HepG2 (cell line): ENCODE results near the gene FKBP10. TPM values are rescaled to one million over a fixed set of nuclear protein-coding genes. Genes with fewer than 3 reads are reported as not detected.

ENCODE experiments used
- ATF1 ChIP-seq: IDR thresholded peaks from 2 replicates; pipeline ENCODE4 v1.6.1; 2016; ENCODE audit warnings: mild to moderate bottlenecking, control low read depth
- BORCS8-MEF2B ChIP-seq: sonication (generic); formaldehyde crosslinking; IDR thresholded peaks from 2 replicates; pipeline ENCODE4 v1.8.0; 2022; ENCODE audit warnings: mild to moderate bottlenecking, missing genetic modification reagents
- CTCF ChIP-seq: sonication (generic); formaldehyde crosslinking; IDR thresholded peaks from 2 replicates; pipeline ENCODE4 v1.5.0; 2020; ENCODE audit warnings: mild to moderate bottlenecking, missing genetic modification reagents, moderate library complexity
- TAF15 ChIP-seq: fragments of 200-400 bp; formaldehyde crosslinking; IDR thresholded peaks from one replicate; pipeline ENCODE4 v1.6.1; 2018; ENCODE audit warnings: mild to moderate bottlenecking, low read depth, low read length; ENCODE audit not compliant: poor library complexity, severe bottlenecking
- XRCC5 ChIP-seq: fragments of 200-400 bp; formaldehyde crosslinking; optimal IDR thresholded peaks from 2 replicates; pipeline ENCODE3; 2017; ENCODE audit warnings: mild to moderate bottlenecking, low read length
- ZC3H13 ChIP-seq: sonication (generic); formaldehyde crosslinking; IDR thresholded peaks from 2 replicates; pipeline ENCODE4 v1.8.1; 2023; ENCODE audit warnings: mild to moderate bottlenecking, missing genetic modification reagents, moderate library complexity
- ZNF235 ChIP-seq: sonication (generic); formaldehyde crosslinking; IDR thresholded peaks from 2 replicates; pipeline ENCODE4 v1.8.1; 2023; ENCODE audit warnings: mild to moderate bottlenecking, missing genetic modification reagents, borderline replicate concordance
- ZNF780A ChIP-seq: sonication (generic); formaldehyde crosslinking; IDR thresholded peaks from 2 replicates; pipeline ENCODE4 v1.8.0; 2022; ENCODE audit warnings: mild to moderate bottlenecking, missing genetic modification reagents, moderate library complexity
- polyA plus RNA-seq, 8 experiments: library from polyadenylated mRNA; depleted of rRNA in 3 of 8; stranded (reverse) in 7 of 8; unstranded in 1 of 8; fragments of >200 nt; fragmentation: Illumina TruSeq in 4 of 8; extraction: Trizol in 4 of 8; gene quantifications; 2 replicates each; pipeline versions ENCODE4 v1.2.1 to v1.2.3, GENCODE V29; 2011 to 2016; ENCODE audit warnings: low read depth in 4 of 8, missing spikeins in 1 of 8, mixed read lengths in 1 of 8; ENCODE audit not compliant: insufficient read depth in 1 of 8
- total RNA-seq, 5 experiments: library from RNA; depleted of rRNA; stranded (reverse); fragments of >200 nt; fragmentation: Illumina TruSeq; extraction: Trizol; gene quantifications; 2 replicates each; pipeline ENCODE4 v1.2.3, GENCODE V29; 2016; ENCODE audit warnings: low read depth in 1 of 5
- TF ChIP-seq, protein P1 (sequence below), 2 experiments: sonication (generic) in 1 of 2; formaldehyde crosslinking in 1 of 2; IDR thresholded peaks; 2 replicates each; pipeline versions ENCODE4 v1.6.1 to v1.9.0; 2014 to 2022; ENCODE audit warnings: antibody characterized with exemption in 1 of 2, borderline replicate concordance in 1 of 2, inconsistent platforms in 1 of 2, low read depth in 1 of 2, missing genetic modification reagents in 1 of 2
- TF ChIP-seq, protein P2 (sequence below): sonication (generic); formaldehyde crosslinking; IDR thresholded peaks from 2 replicates; pipeline ENCODE4 v1.4.0; 2020; ENCODE audit warnings: low read depth, missing genetic modification reagents
- TF ChIP-seq, protein P3 (sequence below): sonication (generic); formaldehyde crosslinking; IDR thresholded peaks from 2 replicates; pipeline ENCODE4 v1.4.0; 2020; ENCODE audit warnings: missing genetic modification reagents, borderline replicate concordance

The FKBP10 gene
- total and polyA plus RNA-seq, 2 of the 13 experiments (the other 11 are each of a cell fraction or from before 2014, with no cell fraction given) = 149 to 573 TPM

- TF ChIP-seq, protein P1, sequence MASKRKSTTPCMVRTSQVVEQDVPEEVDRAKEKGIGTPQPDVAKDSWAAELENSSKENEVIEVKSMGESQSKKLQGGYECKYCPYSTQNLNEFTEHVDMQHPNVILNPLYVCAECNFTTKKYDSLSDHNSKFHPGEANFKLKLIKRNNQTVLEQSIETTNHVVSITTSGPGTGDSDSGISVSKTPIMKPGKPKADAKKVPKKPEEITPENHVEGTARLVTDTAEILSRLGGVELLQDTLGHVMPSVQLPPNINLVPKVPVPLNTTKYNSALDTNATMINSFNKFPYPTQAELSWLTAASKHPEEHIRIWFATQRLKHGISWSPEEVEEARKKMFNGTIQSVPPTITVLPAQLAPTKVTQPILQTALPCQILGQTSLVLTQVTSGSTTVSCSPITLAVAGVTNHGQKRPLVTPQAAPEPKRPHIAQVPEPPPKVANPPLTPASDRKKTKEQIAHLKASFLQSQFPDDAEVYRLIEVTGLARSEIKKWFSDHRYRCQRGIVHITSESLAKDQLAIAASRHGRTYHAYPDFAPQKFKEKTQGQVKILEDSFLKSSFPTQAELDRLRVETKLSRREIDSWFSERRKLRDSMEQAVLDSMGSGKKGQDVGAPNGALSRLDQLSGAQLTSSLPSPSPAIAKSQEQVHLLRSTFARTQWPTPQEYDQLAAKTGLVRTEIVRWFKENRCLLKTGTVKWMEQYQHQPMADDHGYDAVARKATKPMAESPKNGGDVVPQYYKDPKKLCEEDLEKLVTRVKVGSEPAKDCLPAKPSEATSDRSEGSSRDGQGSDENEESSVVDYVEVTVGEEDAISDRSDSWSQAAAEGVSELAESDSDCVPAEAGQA (IDR thresholded peaks at IDR 0.05; ENCODE audit: low read depth) = no peak
- TF ChIP-seq, protein P1 (CRISPR knock-in tag; IDR thresholded peaks at IDR 0.05; ENCODE audit: borderline replicate concordance) = no peak
- TF ChIP-seq, protein P2, sequence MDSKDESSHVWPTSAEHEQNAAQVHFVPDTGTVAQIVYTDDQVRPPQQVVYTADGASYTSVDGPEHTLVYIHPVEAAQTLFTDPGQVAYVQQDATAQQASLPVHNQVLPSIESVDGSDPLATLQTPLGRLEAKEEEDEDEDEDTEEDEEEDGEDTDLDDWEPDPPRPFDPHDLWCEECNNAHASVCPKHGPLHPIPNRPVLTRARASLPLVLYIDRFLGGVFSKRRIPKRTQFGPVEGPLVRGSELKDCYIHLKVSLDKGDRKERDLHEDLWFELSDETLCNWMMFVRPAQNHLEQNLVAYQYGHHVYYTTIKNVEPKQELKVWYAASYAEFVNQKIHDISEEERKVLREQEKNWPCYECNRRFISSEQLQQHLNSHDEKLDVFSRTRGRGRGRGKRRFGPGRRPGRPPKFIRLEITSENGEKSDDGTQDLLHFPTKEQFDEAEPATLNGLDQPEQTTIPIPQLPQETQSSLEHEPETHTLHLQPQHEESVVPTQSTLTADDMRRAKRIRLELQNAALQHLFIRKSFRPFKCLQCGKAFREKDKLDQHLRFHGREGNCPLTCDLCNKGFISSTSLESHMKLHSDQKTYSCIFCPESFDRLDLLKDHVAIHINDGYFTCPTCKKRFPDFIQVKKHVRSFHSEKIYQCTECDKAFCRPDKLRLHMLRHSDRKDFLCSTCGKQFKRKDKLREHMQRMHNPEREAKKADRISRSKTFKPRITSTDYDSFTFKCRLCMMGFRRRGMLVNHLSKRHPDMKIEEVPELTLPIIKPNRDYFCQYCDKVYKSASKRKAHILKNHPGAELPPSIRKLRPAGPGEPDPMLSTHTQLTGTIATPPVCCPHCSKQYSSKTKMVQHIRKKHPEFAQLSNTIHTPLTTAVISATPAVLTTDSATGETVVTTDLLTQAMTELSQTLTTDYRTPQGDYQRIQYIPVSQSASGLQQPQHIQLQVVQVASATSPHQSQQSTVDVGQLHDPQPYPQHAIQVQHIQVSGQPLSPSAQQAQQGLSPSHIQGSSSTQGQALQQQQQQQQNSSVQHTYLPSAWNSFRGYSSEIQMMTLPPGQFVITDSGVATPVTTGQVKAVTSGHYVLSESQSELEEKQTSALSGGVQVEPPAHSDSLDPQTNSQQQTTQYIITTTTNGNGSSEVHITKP = no peak
- TF ChIP-seq ZNF780A (CRISPR knock-in tag) (peak; percentile 96; the same call in 1 of the 2 replicates), BORCS8-MEF2B (CRISPR knock-in tag) (no peak), ATF1 (no peak), TAF15 (no peak), ZNF235 (CRISPR knock-in tag) (no peak), ZC3H13 (CRISPR knock-in tag) (peak; percentile 63), CTCF (CRISPR knock-in tag) (no peak; the same call in 1 of the 2 replicates), XRCC5 (peak; percentile 75)
- TF ChIP-seq, protein P3, sequence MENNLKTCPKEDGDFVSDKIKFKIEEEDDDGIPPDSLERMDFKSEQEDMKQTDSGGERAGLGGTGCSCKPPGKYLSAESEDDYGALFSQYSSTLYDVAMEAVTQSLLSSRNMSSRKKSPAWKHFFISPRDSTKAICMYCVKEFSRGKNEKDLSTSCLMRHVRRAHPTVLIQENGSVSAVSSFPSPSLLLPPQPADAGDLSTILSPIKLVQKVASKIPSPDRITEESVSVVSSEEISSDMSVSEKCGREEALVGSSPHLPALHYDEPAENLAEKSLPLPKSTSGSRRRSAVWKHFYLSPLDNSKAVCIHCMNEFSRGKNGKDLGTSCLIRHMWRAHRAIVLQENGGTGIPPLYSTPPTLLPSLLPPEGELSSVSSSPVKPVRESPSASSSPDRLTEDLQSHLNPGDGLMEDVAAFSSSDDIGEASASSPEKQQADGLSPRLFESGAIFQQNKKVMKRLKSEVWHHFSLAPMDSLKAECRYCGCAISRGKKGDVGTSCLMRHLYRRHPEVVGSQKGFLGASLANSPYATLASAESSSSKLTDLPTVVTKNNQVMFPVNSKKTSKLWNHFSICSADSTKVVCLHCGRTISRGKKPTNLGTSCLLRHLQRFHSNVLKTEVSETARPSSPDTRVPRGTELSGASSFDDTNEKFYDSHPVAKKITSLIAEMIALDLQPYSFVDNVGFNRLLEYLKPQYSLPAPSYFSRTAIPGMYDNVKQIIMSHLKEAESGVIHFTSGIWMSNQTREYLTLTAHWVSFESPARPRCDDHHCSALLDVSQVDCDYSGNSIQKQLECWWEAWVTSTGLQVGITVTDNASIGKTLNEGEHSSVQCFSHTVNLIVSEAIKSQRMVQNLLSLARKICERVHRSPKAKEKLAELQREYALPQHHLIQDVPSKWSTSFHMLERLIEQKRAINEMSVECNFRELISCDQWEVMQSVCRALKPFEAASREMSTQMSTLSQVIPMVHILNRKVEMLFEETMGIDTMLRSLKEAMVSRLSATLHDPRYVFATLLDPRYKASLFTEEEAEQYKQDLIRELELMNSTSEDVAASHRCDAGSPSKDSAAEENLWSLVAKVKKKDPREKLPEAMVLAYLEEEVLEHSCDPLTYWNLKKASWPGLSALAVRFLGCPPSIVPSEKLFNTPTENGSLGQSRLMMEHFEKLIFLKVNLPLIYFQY (CRISPR knock-in tag) = 0 out of 2 replicates have a peak, but pooled peaks have one; percentile 28
Observed at GRCh38 chr17:41810659-41811548, 1.9 kb upstream of the FKBP10 start (continued).
